B cell (primary cell): ENCODE measurements around the gene YAP1. TPM values are rescaled to one million over a fixed set of nuclear protein-coding genes. Genes with fewer than 3 reads are reported as not detected.
"Not testable (repeated sequence)": the region's sequence is repeated elsewhere in the genome, so short reads cannot be mapped to it uniquely, and the experiment has no call there.

Source experiments
- ATAC-seq: fragments of 200-7000 bp; cut with Tn5 transposase; one replicate; pipeline ENCODE4 v1.10.0; 2021; ENCODE audit warnings: low read depth, mild to moderate bottlenecking, moderate number of reproducible peaks, moderate library complexity
- CTCF ChIA-PET: fragments of 350-600 bp; sonication (Branson Sonifier 250); formaldehyde crosslinking; loops from one replicate; lab custom pipeline; 2021; ENCODE audit warnings: antibody characterized with exemption, inconsistent platforms; lab: Charles Lee
- POLR2A ChIA-PET: fragments of 350-600 bp; sonication (Branson Sonifier 250); formaldehyde crosslinking; loops from one replicate; lab custom pipeline; 2021; ENCODE audit warnings: antibody characterized with exemption; lab: Charles Lee
- DNase-seq: peaks from one replicate; pipeline ENCODE4 v3.0.0; 2013
- H2AFZ ChIP-seq: 2 replicates; pipeline ENCODE4 v1.6.1; 2012; ENCODE audit warnings: mild to moderate bottlenecking, low read depth, low read length; ENCODE audit not compliant: insufficient read depth, poor library complexity, severe bottlenecking
- H3K27ac ChIP-seq, 2 donors: 1 replicate in 1 of 2; 2 replicates in 1 of 2; pipeline ENCODE4 v1.5.1; 2012 to 2013; ENCODE audit warnings: low read length in 2 of 2, mild to moderate bottlenecking in 2 of 2, moderate library complexity in 1 of 2
- H3K27me3 ChIP-seq, 4 experiments: fragments of 200-600 bp in 1 of 4; sonication (generic) in 1 of 4; replicated peaks in 1 of 4; 1 replicate in 2 of 4; 2 replicates in 2 of 4; pipeline versions ENCODE4 v1.6.1 to v1.7.0; 2013 to 2016; ENCODE audit warnings: low read length in 3 of 4, mild to moderate bottlenecking in 2 of 4, mixed read lengths in 1 of 4, moderate library complexity in 1 of 4; ENCODE audit not compliant: insufficient read depth in 4 of 4, control insufficient read depth in 3 of 4; ENCODE audit errors: control extremely low read depth in 1 of 4
- H3K36me3 ChIP-seq, 2 experiments: replicated peaks in 1 of 2; 1 replicate in 1 of 2; 2 replicates in 1 of 2; pipeline versions ENCODE4 v1.6.1 to v1.7.1; 2013; ENCODE audit warnings: low read length in 1 of 2; ENCODE audit not compliant: insufficient read depth in 2 of 2, control insufficient read depth in 1 of 2; ENCODE audit errors: control extremely low read depth in 1 of 2, extremely low read depth in 1 of 2
- H3K4me1 ChIP-seq, 2 donors: fragments of 200-600 bp in 1 of 2; sonication (generic) in 1 of 2; 1 replicate in 1 of 2; 2 replicates in 1 of 2; pipeline versions ENCODE4 v1.5.1 to v1.6.1; 2013 to 2017; ENCODE audit warnings: low read length in 2 of 2; ENCODE audit not compliant: control insufficient read depth in 2 of 2, insufficient read depth in 2 of 2
- H3K4me2 ChIP-seq: replicated peaks from 2 replicates; pipeline ENCODE3; 2012; ENCODE audit warnings: mild to moderate bottlenecking, low read depth, low read length; ENCODE audit not compliant: poor library complexity, severe bottlenecking
- H3K4me3 ChIP-seq, 5 experiments: fragments of 200-600 bp in 1 of 5; sonication (generic) in 1 of 5; 1 replicate in 3 of 5; 2 replicates in 2 of 5; pipeline versions ENCODE4 v1.5.1 to v1.7.0; 2011 to 2016; ENCODE audit warnings: low read length in 4 of 5, mild to moderate bottlenecking in 4 of 5, low read depth in 2 of 5, control low read depth in 1 of 5, moderate library complexity in 1 of 5; ENCODE audit not compliant: insufficient read depth in 1 of 5; ENCODE audit errors: control extremely low read depth in 1 of 5, extremely low read depth in 1 of 5
- H3K79me2 ChIP-seq: fragments of 200-600 bp; sonication (generic); one replicate; pipeline ENCODE4 v1.6.0; 2016; ENCODE audit warnings: low read length; ENCODE audit not compliant: control insufficient read depth, insufficient read depth
- H3K9ac ChIP-seq: fragments of 200-600 bp; sonication (generic); 2 replicates; pipeline ENCODE4 v1.6.1; 2017; ENCODE audit warnings: mild to moderate bottlenecking, low read length, moderate library complexity
- H3K9me3 ChIP-seq, 3 donors: one replicate each; pipeline versions ENCODE4 v1.6.1 to v1.7.1; 2013; ENCODE audit warnings: low read length in 2 of 3; ENCODE audit not compliant: control insufficient read depth in 2 of 3, insufficient read depth in 1 of 3; ENCODE audit errors: control extremely low read depth in 1 of 3
- H4K20me1 ChIP-seq: 2 replicates; pipeline ENCODE4 v1.6.0; 2012; ENCODE audit warnings: mild to moderate bottlenecking, low read length; ENCODE audit not compliant: insufficient read depth, control insufficient read depth, poor library complexity, severe bottlenecking
- H3K27ac Mint-ChIP-seq: one replicate; pipeline ENCODE4 v1.8.0; 2021; ENCODE audit warnings: mixed read lengths
- H3K27me3 Mint-ChIP-seq: one replicate; pipeline ENCODE4 v1.8.0; 2021; ENCODE audit warnings: mixed read lengths
- H3K4me1 Mint-ChIP-seq: one replicate; pipeline ENCODE4 v1.8.0; 2021; ENCODE audit warnings: mixed read lengths
- H3K4me3 Mint-ChIP-seq: one replicate; pipeline ENCODE4 v1.8.0; 2021; ENCODE audit warnings: mixed read lengths
- H3K9me3 Mint-ChIP-seq: one replicate; pipeline ENCODE4 v1.8.0; 2022; ENCODE audit warnings: mixed read lengths; ENCODE audit not compliant: insufficient read depth
- CTCF ChIP-seq: fragments of 200-600 bp; IDR thresholded peaks from one replicate; pipeline ENCODE4 v1.8.0; 2022; ENCODE audit warnings: antibody characterized with exemption, mild to moderate bottlenecking
- EZH2 ChIP-seq: IDR thresholded peaks from 2 replicates; pipeline ENCODE4 v1.6.1; 2012; ENCODE audit warnings: borderline replicate concordance, low read depth, mild to moderate bottlenecking, moderate library complexity, low read length; ENCODE audit not compliant: insufficient read depth, poor library complexity, severe bottlenecking
- WGBS: methylation state at CpG from one replicate; pipeline ENCODE4 v1.1.5; 2013; ENCODE audit warnings: missing lambda C conversion rate; ENCODE audit not compliant: insufficient coverage; 5-methylcytosine and 5-hydroxymethylcytosine counted together
- intact Hi-C: fragments of 100-400 bp; cut with micrococcal nuclease; formaldehyde crosslinking; loops from one replicate; pipeline ENCODE4 v1.10.0; 2022
- polyA plus RNA-seq: library from polyadenylated mRNA; depleted of rRNA; stranded (reverse); fragments of >200 nt; gene quantifications from 2 replicates; pipeline ENCODE4 v1.2.3, GENCODE V29; 2012
- total RNA-seq, 2 donors: library from RNA; stranded (reverse); fragments of 120-200 nt in 1 of 2; gene quantifications; 1 replicate in 1 of 2; 2 replicates in 1 of 2; pipeline versions ENCODE4 v1.2.3 to v1.2.4, GENCODE V29; 2013 to 2022

Gene YAP1
- total and polyA plus RNA-seq, 2 donors (not counting 1 experiment from before 2014, with no cell fraction given), result not detected

GRCh38 chr11:102260241-102260640 is 150.0 kb downstream of the YAP1 start:
- H3K9ac ChIP-seq, result no peak overlapping the region
- H4K20me1 ChIP-seq, result no peaks in the 10 kb centered on the region
- Mint-ChIP-seq H3K27ac (no peak overlapping the region), H3K4me1 (no peaks in the 10 kb centered on the region), H3K27me3 (peaks cover 13% of the 10 kb centered on the region), H3K4me3 (no peak overlapping the region), H3K9me3 (no peaks in the 10 kb centered on the region)
- no peaks in the 10 kb centered on the region for H3K9me3 ChIP-seq
- H3K4me2 ChIP-seq, result no peak overlapping the region
- H3K4me1 ChIP-seq, result no peaks in the 10 kb centered on the region
- H3K36me3 ChIP-seq, result no peaks in the 10 kb centered on the region
- TF ChIP-seq EZH2, result no peak
- TF ChIP-seq CTCF, result no peak
- CTCF ChIA-PET, result interaction anchor here (0.9 kb wide), 1 partner anchor 14 kb away, joined by 3 read pairs; no protein-coding TSS in a partner anchor
- ATAC-seq, result no peak
- no peaks in the 10 kb centered on the region for H3K79me2 ChIP-seq
- POLR2A ChIA-PET, result no interaction called here
- no peak for DNase-seq
- H3K27me3 ChIP-seq, result no peaks in the 10 kb centered on the region
- H2AFZ ChIP-seq, result no peak overlapping the region
- intact Hi-C loops, result no loop called here
- H3K4me3 ChIP-seq, result no peak overlapping the region
- WGBS, result no CpG with 5 or more reads among the region's 2 CpGs
- no peak overlapping the region for H3K27ac ChIP-seq

- H3K27me3 Mint-ChIP-seq, result peaks cover 13% of the 10 kb centered on the region
- Histone ChIP-seq H4K20me1 (no peaks in the 10 kb centered on the region), H3K27ac (no peak overlapping the region), H3K36me3 (no peaks in the 10 kb centered on the region), H3K27me3 (no peaks in the 10 kb centered on the region), H2AFZ (no peak overlapping the region), H3K79me2 (no peaks in the 10 kb centered on the region), H3K4me2 (no peak overlapping the region), H3K4me3 (no peak overlapping the region), H3K9ac (no peak overlapping the region), H3K9me3 (no peaks in the 10 kb centered on the region), H3K4me1 (peaks cover 0 to 4% of the 10 kb centered on the region in 2 donors)
- peaks cover 9% of the 10 kb centered on the region for H3K4me1 Mint-ChIP-seq
- H3K4me3 Mint-ChIP-seq, result no peak overlapping the region
- no peak overlapping the region for H3K27ac Mint-ChIP-seq
- no peak for TF ChIP-seq EZH2
- H3K9me3 Mint-ChIP-seq, result no peaks in the 10 kb centered on the region
- DNase-seq, result no peak
- ChIA-PET CTCF (interaction anchor here (0.9 kb wide), 1 partner anchor 9 kb away, joined by 4 read pairs; no protein-coding TSS in a partner anchor), POLR2A (no interaction called here)
- WGBS, result 100% methylated on average over 1 of the region's 3 CpGs
- ATAC-seq, result no peak
- intact Hi-C loops, result no loop called here
These were observed 153.2 kb downstream of the YAP1 start for GRCh38 chr11:102263379-102264003.

GRCh38 chr11:102264704-102265103 is 154.5 kb downstream of the YAP1 start:
- H3K9me3 Mint-ChIP-seq, H3K4me3 Mint-ChIP-seq, H4K20me1 ChIP-seq, H3K9ac ChIP-seq, H3K79me2 ChIP-seq, H3K27me3 ChIP-seq, H3K4me2 ChIP-seq, H3K27ac ChIP-seq, POLR2A ChIA-PET, H2AFZ ChIP-seq, H3K9me3 ChIP-seq, DNase-seq, H3K27ac Mint-ChIP-seq, H3K4me3 ChIP-seq, CTCF ChIA-PET, intact Hi-C loops, ATAC-seq, H3K36me3 ChIP-seq: not testable (repeated sequence)
- H3K4me1 Mint-ChIP-seq, result peaks cover 20% of the 10 kb centered on the region
- peaks cover 9 to 14% of the 10 kb centered on the region in 2 donors for H3K4me1 ChIP-seq
- WGBS, result 93% methylated on average over 3 of the region's 5 CpGs
- peaks cover 12% of the 10 kb centered on the region for H3K27me3 Mint-ChIP-seq
